ENCODE results near the gene TMEM9. TPM values are rescaled to one million over a fixed set of nuclear protein-coding genes. Genes with fewer than 3 reads are reported as not detected.
A peak's percentile ranks its signal among the peaks of the same experiment; 100 is the strongest.

Gene TMEM9
- total and polyA plus RNA-seq, 10 of the 15 experiments (the other 5 are each of a cell fraction or from before 2014, with no cell fraction given) = 7.2 to 46.1 (median 17.3) TPM

DNA sequence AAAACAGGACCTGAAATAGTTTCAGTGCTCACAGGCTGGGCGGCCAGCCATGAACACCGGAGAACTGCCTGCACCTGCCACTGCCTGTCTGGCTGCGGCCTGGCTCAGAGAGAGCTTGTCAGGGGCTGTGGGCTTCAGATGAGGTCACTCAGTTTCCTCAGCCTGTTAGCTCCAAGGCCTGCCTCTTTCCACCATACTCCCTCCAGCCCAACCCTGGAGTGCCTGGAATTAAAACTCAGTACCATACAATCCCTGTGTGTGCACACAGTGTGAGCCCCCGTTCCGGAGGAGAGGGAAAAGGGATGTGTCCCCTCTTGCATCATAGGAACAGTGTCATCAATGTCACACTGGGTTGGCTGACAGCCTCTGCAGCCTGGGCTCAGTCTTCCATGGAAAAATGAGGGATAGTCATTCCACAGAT lies 58.2 kb downstream of the TMEM9 start:
- Histone ChIP-seq H3K79me2 (ENCODE audit: control insufficient read depth, insufficient read depth, low read length) (no peaks in the 10 kb centered on the region), H3K27ac (ENCODE audit: control insufficient read depth, insufficient read depth) (no peak overlapping the region), H3K4me3 (no peak overlapping the region), H3K9me3 (replicated peaks; ENCODE audit: control insufficient read depth, insufficient read depth, low read length) (no peaks in the 10 kb centered on the region), H4K20me1 (ENCODE audit: control insufficient read depth, insufficient read depth) (no peaks in the 10 kb centered on the region), H2AFZ (ENCODE audit: control insufficient read depth, low read depth, low read length) (no peak overlapping the region), H3K27me3 (replicated peaks in 1 of 2; ENCODE audit: control insufficient read depth in 2 of 2, insufficient read depth in 2 of 2, low read length in 1 of 2) (peaks cover 2% of the 10 kb centered on the region in 2 experiments; a peak in 3 of 4 replicates), H3K4me2 (ENCODE audit: control insufficient read depth, insufficient read depth) (no peak overlapping the region), H3K4me1 (ENCODE audit: control insufficient read depth, insufficient read depth, low read length) (no peaks in the 10 kb centered on the region; the same call in 1 of the 2 replicates), H3K36me3 (ENCODE audit: control insufficient read depth in 2 of 2, insufficient read depth in 2 of 2, low read length in 1 of 2) (no peaks in the 10 kb centered on the region), H3K9ac (ENCODE audit: control insufficient read depth, insufficient read depth, low read length) (no peak overlapping the region)
- WGBS (ENCODE audit: insufficient coverage, insufficient replicate concordance, low lambda C conversion rate, missing lambda C conversion rate) = 16% methylated on average over 5 of the region's 5 CpGs
- FAIRE-seq (no peak), ATAC-seq (peak; percentile 87), DNase-seq (ENCODE audit: low read depth, low spot score) (no peak)
- in situ Hi-C loops (cut with MboI) (no loop called here), intact Hi-C loops (cut with micrococcal nuclease; ENCODE audit: unreplicated experiment) (no loop called here)
- TF ChIP-seq RAD51 (IDR thresholded peaks at IDR 0.05) = no peak
- TF ChIP-seq KAT2A (conservative IDR thresholded peaks at IDR 0.05; ENCODE audit: control insufficient read depth, low read depth, low read length) = no peak
- no TSS peak for BruUV-seq (replicated peaks)
- ChIA-PET SMC1A (ENCODE audit: uncharacterized antibody, unreplicated experiment) (no interaction called here), CTCF (interaction anchor here (0.8 to 1.0 kb wide), 2 partner anchors 10 to 23 kb away, joined by 3 read pairs; no protein-coding TSS in a partner anchor), POLR2A (no interaction called here), RAD21 (ENCODE audit: unreplicated experiment) (interaction anchor here (1.4 kb wide), 1 partner anchor 19 kb away, joined by 3 read pairs; no protein-coding TSS in a partner anchor)

DNA sequence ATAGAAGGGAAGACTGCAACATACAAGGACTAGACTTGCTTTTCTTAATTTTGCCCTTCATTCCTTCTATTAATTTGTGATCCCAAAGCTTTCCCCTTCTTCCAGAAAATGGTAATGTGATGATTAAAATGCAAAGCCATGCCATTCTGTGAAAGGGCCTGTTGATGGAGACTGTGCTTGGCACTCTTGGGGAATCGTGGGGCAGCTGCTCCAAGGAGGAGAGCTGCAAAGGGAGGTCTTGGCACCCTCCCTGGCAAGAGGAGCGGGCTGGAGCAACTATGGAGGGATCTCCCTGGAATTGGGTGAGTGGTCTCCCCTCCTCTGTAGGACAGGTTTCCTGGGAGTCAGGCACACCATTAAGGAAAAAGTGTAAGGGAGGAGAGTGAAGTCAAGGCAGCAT lies 58.7 kb downstream of the TMEM9 start:
- no TSS peak for BruUV-seq (replicated peaks)
- Histone ChIP-seq H3K9ac (ENCODE audit: control insufficient read depth, insufficient read depth, low read length) (no peak overlapping the region), H3K36me3 (ENCODE audit: control insufficient read depth in 2 of 2, insufficient read depth in 2 of 2, low read length in 1 of 2) (no peaks in the 10 kb centered on the region), H3K4me2 (ENCODE audit: control insufficient read depth, insufficient read depth) (no peak overlapping the region), H3K4me1 (ENCODE audit: control insufficient read depth, insufficient read depth, low read length) (no peaks in the 10 kb centered on the region; the same call in 1 of the 2 replicates), H3K27me3 (replicated peaks in 1 of 2; ENCODE audit: control insufficient read depth in 2 of 2, insufficient read depth in 2 of 2, low read length in 1 of 2) (peaks cover 2% of the 10 kb centered on the region in 2 experiments; a peak in 3 of 4 replicates), H3K4me3 (no peak overlapping the region), H4K20me1 (ENCODE audit: control insufficient read depth, insufficient read depth) (no peaks in the 10 kb centered on the region), H3K9me3 (replicated peaks; ENCODE audit: control insufficient read depth, insufficient read depth, low read length) (no peaks in the 10 kb centered on the region), H2AFZ (ENCODE audit: control insufficient read depth, low read depth, low read length) (no peak overlapping the region), H3K27ac (ENCODE audit: control insufficient read depth, insufficient read depth) (no peak overlapping the region), H3K79me2 (ENCODE audit: control insufficient read depth, insufficient read depth, low read length) (no peaks in the 10 kb centered on the region)
- SMC1A ChIA-PET (ENCODE audit: uncharacterized antibody, unreplicated experiment) = no interaction called here
- in situ Hi-C loops (cut with MboI) = no loop called here
- ATAC-seq (no peak), DNase-seq (ENCODE audit: low read depth, low spot score) (no peak), FAIRE-seq (no peak)
- CTCF ChIA-PET = interaction anchor here (1.0 kb wide), 1 partner anchor 23 kb away, joined by 3 read pairs; no protein-coding TSS in a partner anchor
- intact Hi-C loops (cut with micrococcal nuclease; ENCODE audit: unreplicated experiment) = no loop called here
- RAD21 ChIA-PET (ENCODE audit: unreplicated experiment) = interaction anchor here (1.4 kb wide), 1 partner anchor 19 kb away, joined by 3 read pairs; no protein-coding TSS in a partner anchor
- WGBS (ENCODE audit: insufficient coverage, insufficient replicate concordance, low lambda C conversion rate, missing lambda C conversion rate) = 13% methylated on average over 2 of the region's 2 CpGs
- POLR2A ChIA-PET = no interaction called here
- TF ChIP-seq, protein P1, sequence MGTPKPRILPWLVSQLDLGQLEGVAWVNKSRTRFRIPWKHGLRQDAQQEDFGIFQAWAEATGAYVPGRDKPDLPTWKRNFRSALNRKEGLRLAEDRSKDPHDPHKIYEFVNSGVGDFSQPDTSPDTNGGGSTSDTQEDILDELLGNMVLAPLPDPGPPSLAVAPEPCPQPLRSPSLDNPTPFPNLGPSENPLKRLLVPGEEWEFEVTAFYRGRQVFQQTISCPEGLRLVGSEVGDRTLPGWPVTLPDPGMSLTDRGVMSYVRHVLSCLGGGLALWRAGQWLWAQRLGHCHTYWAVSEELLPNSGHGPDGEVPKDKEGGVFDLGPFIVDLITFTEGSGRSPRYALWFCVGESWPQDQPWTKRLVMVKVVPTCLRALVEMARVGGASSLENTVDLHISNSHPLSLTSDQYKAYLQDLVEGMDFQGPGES (IDR thresholded peaks at IDR 0.05) = no peak
- TF ChIP-seq, protein P2, sequence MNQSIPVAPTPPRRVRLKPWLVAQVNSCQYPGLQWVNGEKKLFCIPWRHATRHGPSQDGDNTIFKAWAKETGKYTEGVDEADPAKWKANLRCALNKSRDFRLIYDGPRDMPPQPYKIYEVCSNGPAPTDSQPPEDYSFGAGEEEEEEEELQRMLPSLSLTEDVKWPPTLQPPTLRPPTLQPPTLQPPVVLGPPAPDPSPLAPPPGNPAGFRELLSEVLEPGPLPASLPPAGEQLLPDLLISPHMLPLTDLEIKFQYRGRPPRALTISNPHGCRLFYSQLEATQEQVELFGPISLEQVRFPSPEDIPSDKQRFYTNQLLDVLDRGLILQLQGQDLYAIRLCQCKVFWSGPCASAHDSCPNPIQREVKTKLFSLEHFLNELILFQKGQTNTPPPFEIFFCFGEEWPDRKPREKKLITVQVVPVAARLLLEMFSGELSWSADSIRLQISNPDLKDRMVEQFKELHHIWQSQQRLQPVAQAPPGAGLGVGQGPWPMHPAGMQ (IDR thresholded peaks at IDR 0.05; ENCODE audit: borderline replicate concordance) = no peak
- TF ChIP-seq BMI1 (IDR thresholded peaks at IDR 0.05; ENCODE audit: borderline replicate concordance) (no peak), KLF5 (IDR thresholded peaks at IDR 0.05; ENCODE audit: partially characterized antibody) (no peak), SUPT20H (IDR thresholded peaks at IDR 0.05; ENCODE audit: borderline replicate concordance, control insufficient read depth, low read depth, low read length) (no peak), CHD1 (IDR thresholded peaks at IDR 0.05; ENCODE audit: low read depth, low read length) (no peak), MTA3 (IDR thresholded peaks at IDR 0.05; ENCODE audit: borderline replicate concordance, low read length) (no peak), TBL1XR1 (IDR thresholded peaks at IDR 0.05; ENCODE audit: low read depth, low read length) (no peak), TCF12 (IDR thresholded peaks at IDR 0.05; ENCODE audit: low read depth, low read length) (no peak), CBX5 (IDR thresholded peaks at IDR 0.05; ENCODE audit: low read depth) (no peak), EGR1 (IDR thresholded peaks at IDR 0.05; ENCODE audit: borderline replicate concordance in 1 of 2, low read depth in 2 of 2, low read length in 2 of 2) (no peak)
- TF ChIP-seq, protein P3, sequence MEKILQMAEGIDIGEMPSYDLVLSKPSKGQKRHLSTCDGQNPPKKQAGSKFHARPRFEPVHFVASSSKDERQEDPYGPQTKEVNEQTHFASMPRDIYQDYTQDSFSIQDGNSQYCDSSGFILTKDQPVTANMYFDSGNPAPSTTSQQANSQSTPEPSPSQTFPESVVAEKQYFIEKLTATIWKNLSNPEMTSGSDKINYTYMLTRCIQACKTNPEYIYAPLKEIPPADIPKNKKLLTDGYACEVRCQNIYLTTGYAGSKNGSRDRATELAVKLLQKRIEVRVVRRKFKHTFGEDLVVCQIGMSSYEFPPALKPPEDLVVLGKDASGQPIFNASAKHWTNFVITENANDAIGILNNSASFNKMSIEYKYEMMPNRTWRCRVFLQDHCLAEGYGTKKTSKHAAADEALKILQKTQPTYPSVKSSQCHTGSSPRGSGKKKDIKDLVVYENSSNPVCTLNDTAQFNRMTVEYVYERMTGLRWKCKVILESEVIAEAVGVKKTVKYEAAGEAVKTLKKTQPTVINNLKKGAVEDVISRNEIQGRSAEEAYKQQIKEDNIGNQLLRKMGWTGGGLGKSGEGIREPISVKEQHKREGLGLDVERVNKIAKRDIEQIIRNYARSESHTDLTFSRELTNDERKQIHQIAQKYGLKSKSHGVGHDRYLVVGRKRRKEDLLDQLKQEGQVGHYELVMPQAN (conservative IDR thresholded peaks at IDR 0.05) = no peak

Data from GM12878 (cell line).